ENCODE data around the gene STRA6. TPM values are rescaled to one million over a fixed set of nuclear protein-coding genes. Genes with fewer than 3 reads are reported as not detected.
"Not testable (repeated sequence)": the region's sequence is repeated elsewhere in the genome, so short reads cannot be mapped to it uniquely, and the experiment has no call there.

The STRA6 gene
- total RNA-seq, 6 donors from 2014 or later = 0.22 to 3.5 (median 0.88) TPM; not detected in 3

GRCh38 chr15:74170071-74170844 lies 32.3 kb downstream of the STRA6 start:
- DNase-seq (no peak), ATAC-seq (ENCODE audit: low FRiP score in 2 of 2) (no peak)
- Histone ChIP-seq H3K9me3 (no peaks in the 10 kb centered on the region), H3K36me3 (no peaks in the 10 kb centered on the region), H3K27me3 (no peaks in the 10 kb centered on the region), H3K4me3 (no peak overlapping the region), H3K4me1 (peaks cover 0 to 12% (median 5%) of the 10 kb centered on the region in 4 donors), H3K27ac (no peak overlapping the region)
- no peak for TF ChIP-seq EP300 (IDR thresholded peaks at IDR 0.05)
- WGBS, 2 donors = 81% methylated on average over 15 of the region's 15 CpGs

GRCh38 chr15:74168711-74169126 lies 33.9 kb downstream of the STRA6 start:
- TF ChIP-seq POLR2A (IDR thresholded peaks at IDR 0.05) = no peak
- no peak for TF ChIP-seq EP300 (IDR thresholded peaks at IDR 0.05)
- TF ChIP-seq POLR2AphosphoS5 (IDR thresholded peaks at IDR 0.05) = no peak
- TF ChIP-seq CTCF (IDR thresholded peaks at IDR 0.05) = no peak
- no peak overlapping the region for H3K4me3 ChIP-seq
- H3K27ac ChIP-seq = no peak overlapping the region
- no peaks in the 10 kb centered on the region for H3K9me3 ChIP-seq
- no peak for DNase-seq
- no peaks in the 10 kb centered on the region for H3K36me3 ChIP-seq
- peaks cover 0 to 12% (median 5%) of the 10 kb centered on the region in 4 donors for H3K4me1 ChIP-seq
- H3K27me3 ChIP-seq = no peaks in the 10 kb centered on the region
- 47 to 58% methylated on average over 3 of the region's 3 CpGs for WGBS, 2 donors
- no peak for ATAC-seq (ENCODE audit: low FRiP score in 2 of 2)

- Histone ChIP-seq H3K27me3 (no peaks in the 10 kb centered on the region), H3K36me3 (no peaks in the 10 kb centered on the region), H3K27ac (no peak overlapping the region), H3K4me3 (no peak overlapping the region), H3K4me1 (peaks cover 0 to 7% (median 3%) of the 10 kb centered on the region in 4 donors), H3K9me3 (no peaks in the 10 kb centered on the region)
- DNase-seq (no peak), ATAC-seq (ENCODE audit: low FRiP score in 2 of 2) (no peak)
- WGBS, 2 donors = 83 to 88% methylated on average over 4 of the region's 4 CpGs
- TF ChIP-seq CTCF (IDR thresholded peaks at IDR 0.05) = no peak
- TF ChIP-seq POLR2A (IDR thresholded peaks at IDR 0.05) = no peak
- TF ChIP-seq POLR2AphosphoS5 (IDR thresholded peaks at IDR 0.05) = no peak
- no peak for TF ChIP-seq EP300 (IDR thresholded peaks at IDR 0.05)
Measured at GRCh38 chr15:74167891-74168331, 34.7 kb downstream of the STRA6 start.

GRCh38 chr15:74165461-74165860 lies 37.1 kb downstream of the STRA6 start:
- H3K36me3 ChIP-seq = no peaks in the 10 kb centered on the region
- no peak for TF ChIP-seq POLR2AphosphoS5 (IDR thresholded peaks at IDR 0.05)
- TF ChIP-seq CTCF (IDR thresholded peaks at IDR 0.05) = no peak
- TF ChIP-seq POLR2A (IDR thresholded peaks at IDR 0.05) = no peak
- no peak for TF ChIP-seq EP300 (IDR thresholded peaks at IDR 0.05)
- 81 to 96% methylated on average over 1 of the region's 1 CpG for WGBS, 2 donors
- H3K4me3 ChIP-seq = no peak overlapping the region
- no peaks in the 10 kb centered on the region for H3K4me1 ChIP-seq
- ATAC-seq (ENCODE audit: low FRiP score in 2 of 2) (no peak), DNase-seq (no peak)
- H3K27me3 ChIP-seq = no peaks in the 10 kb centered on the region
- H3K27ac ChIP-seq = no peak overlapping the region
- no peaks in the 10 kb centered on the region for H3K9me3 ChIP-seq

GRCh38 chr15:74162195-74162536 lies 40.4 kb downstream of the STRA6 start:
- not testable (repeated sequence) for ATAC-seq (ENCODE audit: low FRiP score in 2 of 2); H3K36me3 ChIP-seq; H3K9me3 ChIP-seq; DNase-seq; H3K27me3 ChIP-seq; H3K27ac ChIP-seq; H3K4me1 ChIP-seq; H3K4me3 ChIP-seq
- 82 to 88% methylated on average over 3 of the region's 3 CpGs for WGBS, 2 donors

GRCh38 chr15:74160390-74160789 lies 42.2 kb downstream of the STRA6 start:
- DNase-seq; H3K36me3 ChIP-seq; H3K27ac ChIP-seq; H3K9me3 ChIP-seq; H3K4me1 ChIP-seq; ATAC-seq (ENCODE audit: low FRiP score in 2 of 2); H3K27me3 ChIP-seq; H3K4me3 ChIP-seq: not testable (repeated sequence)
- 97 to 99% methylated on average over 3 of the region's 3 CpGs for WGBS, 2 donors
